ENCODE results near the gene CNNM3. TPM values are rescaled to one million over a fixed set of nuclear protein-coding genes. Genes with fewer than 3 reads are reported as not detected.

The CNNM3 gene
- total and polyA plus RNA-seq, 12 donors, result 4.0 to 18.3 (median 13.1) TPM

DNA sequence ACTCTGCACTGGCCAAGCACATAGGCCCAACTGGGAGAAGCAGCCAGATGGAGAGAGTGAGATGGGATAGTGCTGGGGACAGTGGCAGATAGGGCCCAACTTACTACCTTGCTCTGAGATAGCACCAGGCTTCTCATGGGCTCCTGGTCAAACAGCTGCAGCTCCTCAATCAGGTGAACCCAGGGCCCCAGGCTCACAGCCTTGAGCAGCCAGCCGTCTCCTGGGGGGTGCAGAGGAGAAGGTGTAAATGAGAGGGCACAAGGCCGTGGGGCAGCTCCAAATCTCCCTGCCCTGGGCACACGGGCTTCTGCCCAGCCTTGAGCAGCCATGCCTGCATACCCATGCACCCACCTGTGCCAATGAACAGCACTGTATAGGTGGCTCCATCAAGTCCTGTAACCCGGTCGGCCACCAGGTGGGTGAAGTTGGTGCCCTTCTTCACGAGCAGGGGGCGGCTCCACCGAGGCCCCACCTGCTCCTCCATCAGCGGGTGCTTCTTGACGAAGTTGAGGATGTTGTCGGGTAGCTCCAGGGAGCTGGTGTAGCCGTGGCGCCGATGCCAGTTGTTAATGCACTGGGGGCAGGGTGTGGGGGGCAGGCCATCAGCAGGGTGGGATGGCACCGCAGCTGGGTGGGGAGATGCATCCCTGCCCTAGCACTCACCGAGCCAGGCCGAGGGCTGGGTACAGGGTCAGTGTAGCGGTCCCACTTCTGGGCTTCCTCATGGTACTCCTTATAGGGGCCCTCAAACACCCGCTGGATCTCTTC lies 47.7 kb downstream of the CNNM3 start:
- intact Hi-C loops (cut with DNase I), result loop anchor here in 1 of 10 donors (2.0 kb wide), 1 partner anchor 45 kb away; no protein-coding TSS in a partner anchor
- ATAC-seq, result no peak
- H3K4me1 ChIP-seq, result peaks cover 27 to 86% (median 76%) of the 10 kb centered on the region in 9 donors

DNA sequence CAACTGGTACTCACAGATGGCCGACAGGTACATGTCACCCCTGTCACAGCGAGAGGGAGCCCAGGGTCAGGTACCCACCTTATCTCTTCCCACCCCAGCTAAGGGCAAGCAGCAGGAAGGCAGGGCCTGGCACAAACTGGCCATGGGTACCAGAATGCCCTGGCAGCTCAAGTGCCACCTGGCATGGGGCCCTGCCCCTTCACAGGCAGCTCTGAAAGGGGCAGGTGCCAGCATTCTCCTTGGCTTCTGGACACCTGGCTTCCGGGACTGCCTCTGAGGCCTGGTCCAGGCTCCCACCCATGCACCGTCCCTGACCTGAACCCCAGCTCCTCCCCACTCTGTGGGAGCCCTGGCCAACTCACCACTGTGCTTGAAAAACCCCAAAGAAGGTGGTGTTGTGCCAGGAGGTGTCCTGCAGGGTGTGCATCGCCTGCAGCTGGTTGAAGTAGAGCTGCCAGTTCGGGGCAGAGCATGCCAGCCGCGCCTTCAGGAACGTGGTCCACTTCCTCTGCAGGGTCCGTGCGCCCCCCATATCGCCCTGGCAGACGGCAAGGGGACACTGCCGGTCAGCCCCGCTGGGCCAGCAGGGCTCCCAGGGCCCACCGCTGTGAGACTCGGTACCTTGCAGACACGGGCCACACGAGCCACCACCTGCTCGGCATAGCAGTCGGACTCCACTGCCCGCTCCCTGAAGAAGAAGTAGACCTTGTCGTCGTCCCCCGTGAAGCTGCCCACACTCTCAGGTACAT lies 48.4 kb downstream of the CNNM3 start:
- intact Hi-C loops (cut with DNase I), result loop anchor here in 2 of 10 donors (2.0 to 5.0 kb wide), 2 partner anchors 43 to 44 kb away; no protein-coding TSS in a partner anchor
- peak; percentile 64 to 75 for DNase-seq
- peaks cover 24 to 78% (median 68%) of the 10 kb centered on the region in 9 donors for H3K4me1 ChIP-seq
- TF ChIP-seq, protein P1, sequence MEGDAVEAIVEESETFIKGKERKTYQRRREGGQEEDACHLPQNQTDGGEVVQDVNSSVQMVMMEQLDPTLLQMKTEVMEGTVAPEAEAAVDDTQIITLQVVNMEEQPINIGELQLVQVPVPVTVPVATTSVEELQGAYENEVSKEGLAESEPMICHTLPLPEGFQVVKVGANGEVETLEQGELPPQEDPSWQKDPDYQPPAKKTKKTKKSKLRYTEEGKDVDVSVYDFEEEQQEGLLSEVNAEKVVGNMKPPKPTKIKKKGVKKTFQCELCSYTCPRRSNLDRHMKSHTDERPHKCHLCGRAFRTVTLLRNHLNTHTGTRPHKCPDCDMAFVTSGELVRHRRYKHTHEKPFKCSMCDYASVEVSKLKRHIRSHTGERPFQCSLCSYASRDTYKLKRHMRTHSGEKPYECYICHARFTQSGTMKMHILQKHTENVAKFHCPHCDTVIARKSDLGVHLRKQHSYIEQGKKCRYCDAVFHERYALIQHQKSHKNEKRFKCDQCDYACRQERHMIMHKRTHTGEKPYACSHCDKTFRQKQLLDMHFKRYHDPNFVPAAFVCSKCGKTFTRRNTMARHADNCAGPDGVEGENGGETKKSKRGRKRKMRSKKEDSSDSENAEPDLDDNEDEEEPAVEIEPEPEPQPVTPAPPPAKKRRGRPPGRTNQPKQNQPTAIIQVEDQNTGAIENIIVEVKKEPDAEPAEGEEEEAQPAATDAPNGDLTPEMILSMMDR (IDR thresholded peaks at IDR 0.05), result peak in 2 of 9 donors; percentile 11 to 24
- H3K36me3 ChIP-seq, result peaks cover 9 to 86% (median 63%) of the 10 kb centered on the region in 9 donors
- H3K4me3 ChIP-seq, result no peak overlapping the region
- H3K9me3 ChIP-seq, result no peaks in the 10 kb centered on the region
- WGBS, 2 donors, result 71 to 73% methylated on average over 25 of the region's 25 CpGs
- peaks cover 0 to 25% (median 0%) of the 10 kb centered on the region in 7 donors for H3K27me3 ChIP-seq
- H3K27ac ChIP-seq, result peak overlapping the region in 5 of 10 donors; percentile 15 to 99 (median 20)
- peak in 5 of 8 donors; percentile 1 to 43 (median 20) for ATAC-seq

More for the DNA sequence above, 47.7 kb downstream of the CNNM3 start:
- no peak overlapping the region for H3K4me3 ChIP-seq
- no peaks in the 10 kb centered on the region for H3K9me3 ChIP-seq
- DNase-seq, result no peak
- H3K27me3 ChIP-seq, result peaks cover 0 to 20% (median 0%) of the 10 kb centered on the region in 7 donors
- peaks cover 9 to 86% (median 63%) of the 10 kb centered on the region in 9 donors for H3K36me3 ChIP-seq
- WGBS, 2 donors, result 84 to 86% methylated on average over 19 of the region's 19 CpGs
- TF ChIP-seq, protein P1 (IDR thresholded peaks at IDR 0.05), result no peak
- H3K27ac ChIP-seq, result peak overlapping the region in 2 of 10 donors; percentile 2 to 17

DNA sequence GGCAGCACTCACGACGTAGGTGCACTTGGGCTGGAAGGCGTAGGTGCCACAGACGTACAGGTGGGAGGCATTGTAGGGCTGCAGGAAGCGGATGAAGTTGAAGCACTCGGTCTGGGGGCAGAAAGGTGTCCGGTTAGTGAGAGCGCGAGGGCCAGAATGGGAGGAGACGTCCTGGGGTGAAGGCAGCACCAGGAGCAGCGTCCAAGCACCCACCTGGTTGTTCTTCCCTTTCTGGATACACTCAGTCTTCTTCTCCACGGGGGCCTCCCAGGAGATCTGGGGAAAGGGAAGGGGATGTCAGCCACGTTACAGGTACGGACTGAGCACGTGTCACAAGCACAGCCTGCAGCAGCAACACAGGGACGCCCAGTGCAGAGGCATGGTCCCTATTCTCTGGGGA lies 49.6 kb downstream of the CNNM3 start:
- Histone ChIP-seq H3K4me3 (peak overlapping the region in 4 of 10 donors; percentile 72 to 100 (median 98)), H3K27me3 (peaks cover 0 to 36% (median 0%) of the 10 kb centered on the region in 7 donors), H3K27ac (peak overlapping the region in 6 of 10 donors; percentile 98 to 100 (median 100)), H3K9me3 (no peaks in the 10 kb centered on the region), H3K36me3 (peaks cover 9 to 76% (median 59%) of the 10 kb centered on the region in 9 donors), H3K4me1 (peaks cover 16 to 71% (median 61%) of the 10 kb centered on the region in 9 donors)
- intact Hi-C loops (cut with DNase I), result loop anchor here in 2 of 10 donors (2.0 to 5.0 kb wide), 2 partner anchors 42 to 43 kb away; no protein-coding TSS in a partner anchor
- TF ChIP-seq, protein P1 (IDR thresholded peaks at IDR 0.05), result no peak
- DNase-seq (no peak), ATAC-seq (no peak)
- 76 to 78% methylated on average over 16 of the region's 16 CpGs for WGBS, 2 donors

DNA sequence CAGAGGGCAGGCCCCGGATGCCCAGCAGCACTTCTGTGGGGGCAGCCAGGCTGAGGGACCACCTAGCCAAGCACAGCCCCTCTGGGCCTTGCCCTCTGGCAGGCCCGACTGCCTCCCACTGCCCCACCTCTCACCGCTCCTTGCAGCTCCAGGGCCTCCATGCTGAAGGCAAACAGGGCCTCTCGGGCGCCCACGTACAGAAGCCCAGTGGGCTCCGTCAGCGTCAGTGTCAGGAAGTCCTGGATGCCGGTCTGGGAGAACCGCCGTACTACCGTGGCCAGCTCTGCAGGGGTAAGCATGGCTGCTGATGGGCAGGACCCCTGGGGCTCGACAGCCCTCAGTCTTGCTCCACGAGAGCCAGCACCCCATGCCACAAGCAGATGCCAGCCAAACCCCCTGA lies 50.1 kb downstream of the CNNM3 start:
- 57 to 71% methylated on average over 14 of the region's 14 CpGs for WGBS, 2 donors
- DNase-seq (no peak), ATAC-seq (no peak)
- H3K9me3 ChIP-seq, result no peaks in the 10 kb centered on the region
- peaks cover 9 to 71% (median 54%) of the 10 kb centered on the region in 9 donors for H3K36me3 ChIP-seq
- peak overlapping the region in 9 of 10 donors; percentile 98 to 100 (median 100) for H3K27ac ChIP-seq
- intact Hi-C loops (cut with DNase I), result loop anchor here in 1 of 10 donors (5.0 kb wide), 1 partner anchor 41 kb away; no protein-coding TSS in a partner anchor
- H3K4me3 ChIP-seq, result peak overlapping the region in 6 of 10 donors; percentile 0 to 100 (median 98)
- H3K4me1 ChIP-seq, result peaks cover 16 to 71% (median 61%) of the 10 kb centered on the region in 9 donors
- TF ChIP-seq, protein P1 (IDR thresholded peaks at IDR 0.05), result no peak
- H3K27me3 ChIP-seq, result peaks cover 0 to 41% (median 0%) of the 10 kb centered on the region in 7 donors
